ENCODE results near the gene UBE2O.
A peak's percentile ranks its signal among the peaks of the same experiment; 100 is the strongest.

Gene UBE2O

GRCh38 chr17:76498876-76499251 is 45.9 kb upstream of the UBE2O start:
- no peak for TF ChIP-seq CTCF (IDR thresholded peaks at IDR 0.05; ENCODE audit: low read length, missing control alignments)
- H3K4me3 ChIP-seq (replicated peaks; ENCODE audit: low read depth, low read length): peak overlapping the region; percentile 14
- no peak for DNase-seq (ENCODE audit: low read depth)

- peak overlapping the region; percentile 19 for H3K4me3 ChIP-seq (replicated peaks; ENCODE audit: low read depth, low read length)
- DNase-seq (ENCODE audit: low read depth): peak; percentile 89
- TF ChIP-seq CTCF (IDR thresholded peaks at IDR 0.05; ENCODE audit: low read length, missing control alignments): no peak
These were observed 45.3 kb upstream of the UBE2O start for GRCh38 chr17:76497979-76498875.

- DNase-seq (ENCODE audit: low read depth): no peak
- H3K4me3 ChIP-seq (replicated peaks; ENCODE audit: low read depth, low read length): peak overlapping the region; percentile 19
- no peak for TF ChIP-seq CTCF (IDR thresholded peaks at IDR 0.05; ENCODE audit: low read length, missing control alignments)
These were observed 44.7 kb upstream of the UBE2O start for GRCh38 chr17:76497699-76497978.

- TF ChIP-seq CTCF (IDR thresholded peaks at IDR 0.05; ENCODE audit: low read length, missing control alignments): no peak
- no peak for DNase-seq (ENCODE audit: low read depth)
- no peak overlapping the region for H3K4me3 ChIP-seq (replicated peaks; ENCODE audit: low read depth, low read length)
These were observed 43.5 kb upstream of the UBE2O start for GRCh38 chr17:76496464-76496863.

- TF ChIP-seq CTCF (IDR thresholded peaks at IDR 0.05; ENCODE audit: low read length, missing control alignments): no peak
- DNase-seq (ENCODE audit: low read depth): no peak
- H3K4me3 ChIP-seq (replicated peaks; ENCODE audit: low read depth, low read length): no peak overlapping the region
These were observed 42.9 kb upstream of the UBE2O start for GRCh38 chr17:76495663-76496400.

- no peak overlapping the region for H3K4me3 ChIP-seq (replicated peaks; ENCODE audit: low read depth, low read length)
- DNase-seq (ENCODE audit: low read depth): no peak
- no peak for TF ChIP-seq CTCF (IDR thresholded peaks at IDR 0.05; ENCODE audit: low read length, missing control alignments)
These were observed 40.7 kb upstream of the UBE2O start for GRCh38 chr17:76493505-76494167.

Measured in fibroblast of pulmonary artery (primary cell).